ENCODE measurements around the gene ADA.

The ADA gene

GRCh38 chr20:44646641-44647274 lies 4.7 kb downstream of the ADA start:
- no peak overlapping the region for H3K4me3 ChIP-seq (ENCODE audit: low read depth, low read length)
- DNase-seq (ENCODE audit: low read depth), result no peak
- in situ Hi-C loops (cut with HindIII; ENCODE audit: low sequenced_read_pairs), result no loop called here
- no peak for TF ChIP-seq CTCF (IDR thresholded peaks at IDR 0.05; ENCODE audit: low read depth, low read length, missing control alignments)

GRCh38 chr20:44646023-44646640 lies 5.4 kb downstream of the ADA start:
- DNase-seq (ENCODE audit: low read depth), result no peak
- in situ Hi-C loops (cut with HindIII; ENCODE audit: low sequenced_read_pairs), result no loop called here
- H3K4me3 ChIP-seq (ENCODE audit: low read depth, low read length), result no peak overlapping the region
- no peak for TF ChIP-seq CTCF (IDR thresholded peaks at IDR 0.05; ENCODE audit: low read depth, low read length, missing control alignments)

- in situ Hi-C loops (cut with HindIII; ENCODE audit: low sequenced_read_pairs), result no loop called here
- TF ChIP-seq CTCF (IDR thresholded peaks at IDR 0.05; ENCODE audit: low read depth, low read length, missing control alignments), result no peak
- H3K4me3 ChIP-seq (ENCODE audit: low read depth, low read length), result no peak overlapping the region
- DNase-seq (ENCODE audit: low read depth), result no peak
These were observed 6.8 kb downstream of the ADA start for GRCh38 chr20:44644667-44645131.

- in situ Hi-C loops (cut with HindIII; ENCODE audit: low sequenced_read_pairs), result no loop called here
- no peak for DNase-seq (ENCODE audit: low read depth)
- H3K4me3 ChIP-seq (ENCODE audit: low read depth, low read length), result no peak overlapping the region
- no peak for TF ChIP-seq CTCF (IDR thresholded peaks at IDR 0.05; ENCODE audit: low read depth, low read length, missing control alignments)
These were observed 7.3 kb downstream of the ADA start for GRCh38 chr20:44644230-44644617.

GRCh38 chr20:44643596-44644229 lies 7.8 kb downstream of the ADA start:
- no peak overlapping the region for H3K4me3 ChIP-seq (ENCODE audit: low read depth, low read length)
- no peak for TF ChIP-seq CTCF (IDR thresholded peaks at IDR 0.05; ENCODE audit: low read depth, low read length, missing control alignments)
- peak; percentile 70 for DNase-seq (ENCODE audit: low read depth)
- in situ Hi-C loops (cut with HindIII; ENCODE audit: low sequenced_read_pairs), result no loop called here

GRCh38 chr20:44643154-44643519 lies 8.4 kb downstream of the ADA start:
- no peak for DNase-seq (ENCODE audit: low read depth)

More at GRCh38 chr20:44643154-44643519, 8.4 kb downstream of the ADA start:
- in situ Hi-C loops (cut with HindIII; ENCODE audit: low sequenced_read_pairs), result no loop called here
- H3K4me3 ChIP-seq (ENCODE audit: low read depth, low read length), result no peak overlapping the region
- no peak for TF ChIP-seq CTCF (IDR thresholded peaks at IDR 0.05; ENCODE audit: low read depth, low read length, missing control alignments)

Data from astrocyte of the cerebellum (primary cell).